B cell (primary cell): ENCODE measurements around the gene CCDC87. TPM values are rescaled to one million over a fixed set of nuclear protein-coding genes. Genes with fewer than 3 reads are reported as not detected.
A peak's percentile ranks its signal among the peaks of the same experiment; 100 is the strongest.

Experiments used
- ATAC-seq: fragments of 200-7000 bp; cut with Tn5 transposase; one replicate; pipeline ENCODE4 v1.10.0; 2021; ENCODE audit warnings: low read depth, mild to moderate bottlenecking, moderate number of reproducible peaks, moderate library complexity
- CTCF ChIA-PET: fragments of 350-600 bp; sonication (Branson Sonifier 250); formaldehyde crosslinking; loops from one replicate; lab custom pipeline; 2021; ENCODE audit warnings: antibody characterized with exemption, inconsistent platforms; lab: Charles Lee
- POLR2A ChIA-PET: fragments of 350-600 bp; sonication (Branson Sonifier 250); formaldehyde crosslinking; loops from one replicate; lab custom pipeline; 2021; ENCODE audit warnings: antibody characterized with exemption; lab: Charles Lee
- DNase-seq: peaks from one replicate; pipeline ENCODE4 v3.0.0; 2013
- H2AFZ ChIP-seq: 2 replicates; pipeline ENCODE4 v1.6.1; 2012; ENCODE audit warnings: mild to moderate bottlenecking, low read depth, low read length; ENCODE audit not compliant: insufficient read depth, poor library complexity, severe bottlenecking
- H3K27ac ChIP-seq, 2 donors: 1 replicate in 1 of 2; 2 replicates in 1 of 2; pipeline ENCODE4 v1.5.1; 2012 to 2013; ENCODE audit warnings: low read length in 2 of 2, mild to moderate bottlenecking in 2 of 2, moderate library complexity in 1 of 2
- H3K27me3 ChIP-seq, 4 experiments: fragments of 200-600 bp in 1 of 4; sonication (generic) in 1 of 4; replicated peaks in 1 of 4; 1 replicate in 2 of 4; 2 replicates in 2 of 4; pipeline versions ENCODE4 v1.6.1 to v1.7.0; 2013 to 2016; ENCODE audit warnings: low read length in 3 of 4, mild to moderate bottlenecking in 2 of 4, mixed read lengths in 1 of 4, moderate library complexity in 1 of 4; ENCODE audit not compliant: insufficient read depth in 4 of 4, control insufficient read depth in 3 of 4; ENCODE audit errors: control extremely low read depth in 1 of 4
- H3K36me3 ChIP-seq, 2 experiments: replicated peaks in 1 of 2; 1 replicate in 1 of 2; 2 replicates in 1 of 2; pipeline versions ENCODE4 v1.6.1 to v1.7.1; 2013; ENCODE audit warnings: low read length in 1 of 2; ENCODE audit not compliant: insufficient read depth in 2 of 2, control insufficient read depth in 1 of 2; ENCODE audit errors: control extremely low read depth in 1 of 2, extremely low read depth in 1 of 2
- H3K4me1 ChIP-seq, 2 donors: fragments of 200-600 bp in 1 of 2; sonication (generic) in 1 of 2; 1 replicate in 1 of 2; 2 replicates in 1 of 2; pipeline versions ENCODE4 v1.5.1 to v1.6.1; 2013 to 2017; ENCODE audit warnings: low read length in 2 of 2; ENCODE audit not compliant: control insufficient read depth in 2 of 2, insufficient read depth in 2 of 2
- H3K4me2 ChIP-seq: replicated peaks from 2 replicates; pipeline ENCODE3; 2012; ENCODE audit warnings: mild to moderate bottlenecking, low read depth, low read length; ENCODE audit not compliant: poor library complexity, severe bottlenecking
- H3K4me3 ChIP-seq, 5 experiments: fragments of 200-600 bp in 1 of 5; sonication (generic) in 1 of 5; 1 replicate in 3 of 5; 2 replicates in 2 of 5; pipeline versions ENCODE4 v1.5.1 to v1.7.0; 2011 to 2016; ENCODE audit warnings: low read length in 4 of 5, mild to moderate bottlenecking in 4 of 5, low read depth in 2 of 5, control low read depth in 1 of 5, moderate library complexity in 1 of 5; ENCODE audit not compliant: insufficient read depth in 1 of 5; ENCODE audit errors: control extremely low read depth in 1 of 5, extremely low read depth in 1 of 5
- H3K79me2 ChIP-seq: fragments of 200-600 bp; sonication (generic); one replicate; pipeline ENCODE4 v1.6.0; 2016; ENCODE audit warnings: low read length; ENCODE audit not compliant: control insufficient read depth, insufficient read depth
- H3K9ac ChIP-seq: fragments of 200-600 bp; sonication (generic); 2 replicates; pipeline ENCODE4 v1.6.1; 2017; ENCODE audit warnings: mild to moderate bottlenecking, low read length, moderate library complexity
- H3K9me3 ChIP-seq, 3 donors: one replicate each; pipeline versions ENCODE4 v1.6.1 to v1.7.1; 2013; ENCODE audit warnings: low read length in 2 of 3; ENCODE audit not compliant: control insufficient read depth in 2 of 3, insufficient read depth in 1 of 3; ENCODE audit errors: control extremely low read depth in 1 of 3
- H4K20me1 ChIP-seq: 2 replicates; pipeline ENCODE4 v1.6.0; 2012; ENCODE audit warnings: mild to moderate bottlenecking, low read length; ENCODE audit not compliant: insufficient read depth, control insufficient read depth, poor library complexity, severe bottlenecking
- H3K27ac Mint-ChIP-seq: one replicate; pipeline ENCODE4 v1.8.0; 2021; ENCODE audit warnings: mixed read lengths
- H3K27me3 Mint-ChIP-seq: one replicate; pipeline ENCODE4 v1.8.0; 2021; ENCODE audit warnings: mixed read lengths
- H3K4me1 Mint-ChIP-seq: one replicate; pipeline ENCODE4 v1.8.0; 2021; ENCODE audit warnings: mixed read lengths
- H3K4me3 Mint-ChIP-seq: one replicate; pipeline ENCODE4 v1.8.0; 2021; ENCODE audit warnings: mixed read lengths
- H3K9me3 Mint-ChIP-seq: one replicate; pipeline ENCODE4 v1.8.0; 2022; ENCODE audit warnings: mixed read lengths; ENCODE audit not compliant: insufficient read depth
- EZH2 ChIP-seq: IDR thresholded peaks from 2 replicates; pipeline ENCODE4 v1.6.1; 2012; ENCODE audit warnings: borderline replicate concordance, low read depth, mild to moderate bottlenecking, moderate library complexity, low read length; ENCODE audit not compliant: insufficient read depth, poor library complexity, severe bottlenecking
- WGBS: methylation state at CpG from one replicate; pipeline ENCODE4 v1.1.5; 2013; ENCODE audit warnings: missing lambda C conversion rate; ENCODE audit not compliant: insufficient coverage; 5-methylcytosine and 5-hydroxymethylcytosine counted together
- intact Hi-C: fragments of 100-400 bp; cut with micrococcal nuclease; formaldehyde crosslinking; loops from one replicate; pipeline ENCODE4 v1.10.0; 2022
- polyA plus RNA-seq: library from polyadenylated mRNA; depleted of rRNA; stranded (reverse); fragments of >200 nt; gene quantifications from 2 replicates; pipeline ENCODE4 v1.2.3, GENCODE V29; 2012
- total RNA-seq, 2 donors: library from RNA; stranded (reverse); fragments of 120-200 nt in 1 of 2; gene quantifications; 1 replicate in 1 of 2; 2 replicates in 1 of 2; pipeline versions ENCODE4 v1.2.3 to v1.2.4, GENCODE V29; 2013 to 2022
- TF ChIP-seq, protein P1 (sequence below): fragments of 200-600 bp; IDR thresholded peaks from one replicate; pipeline ENCODE4 v1.8.0; 2022; ENCODE audit warnings: antibody characterized with exemption, mild to moderate bottlenecking

CCDC87 gene
- total and polyA plus RNA-seq, 2 donors (not counting 1 experiment from before 2014, with no cell fraction given), result 0.39 TPM; not detected in 1

- Histone ChIP-seq H3K9ac (no peak overlapping the region), H3K27ac (peak overlapping the region in 1 of 2 donors; percentile 25), H3K4me2 (peak overlapping the region; percentile 10), H3K79me2 (peaks cover 35% of the 10 kb centered on the region), H2AFZ (no peak overlapping the region), H3K9me3 (no peaks in the 10 kb centered on the region), H3K4me1 (peaks cover 10 to 16% of the 10 kb centered on the region in 2 donors), H3K27me3 (no peaks in the 10 kb centered on the region), H4K20me1 (no peaks in the 10 kb centered on the region), H3K36me3 (peaks cover 2 to 39% of the 10 kb centered on the region in 2 experiments), H3K4me3 (no peak overlapping the region)
- WGBS, result no CpG with 5 or more reads among the region's 4 CpGs
- peaks cover 35% of the 10 kb centered on the region for H3K4me1 Mint-ChIP-seq
- no peaks in the 10 kb centered on the region for H3K9me3 Mint-ChIP-seq
- TF ChIP-seq, protein P1, sequence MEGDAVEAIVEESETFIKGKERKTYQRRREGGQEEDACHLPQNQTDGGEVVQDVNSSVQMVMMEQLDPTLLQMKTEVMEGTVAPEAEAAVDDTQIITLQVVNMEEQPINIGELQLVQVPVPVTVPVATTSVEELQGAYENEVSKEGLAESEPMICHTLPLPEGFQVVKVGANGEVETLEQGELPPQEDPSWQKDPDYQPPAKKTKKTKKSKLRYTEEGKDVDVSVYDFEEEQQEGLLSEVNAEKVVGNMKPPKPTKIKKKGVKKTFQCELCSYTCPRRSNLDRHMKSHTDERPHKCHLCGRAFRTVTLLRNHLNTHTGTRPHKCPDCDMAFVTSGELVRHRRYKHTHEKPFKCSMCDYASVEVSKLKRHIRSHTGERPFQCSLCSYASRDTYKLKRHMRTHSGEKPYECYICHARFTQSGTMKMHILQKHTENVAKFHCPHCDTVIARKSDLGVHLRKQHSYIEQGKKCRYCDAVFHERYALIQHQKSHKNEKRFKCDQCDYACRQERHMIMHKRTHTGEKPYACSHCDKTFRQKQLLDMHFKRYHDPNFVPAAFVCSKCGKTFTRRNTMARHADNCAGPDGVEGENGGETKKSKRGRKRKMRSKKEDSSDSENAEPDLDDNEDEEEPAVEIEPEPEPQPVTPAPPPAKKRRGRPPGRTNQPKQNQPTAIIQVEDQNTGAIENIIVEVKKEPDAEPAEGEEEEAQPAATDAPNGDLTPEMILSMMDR, result no peak
- TF ChIP-seq EZH2, result no peak
- DNase-seq (no peak), ATAC-seq (peak; percentile 10)
- ChIA-PET POLR2A (interaction anchor here (0.5 kb wide), 1 partner anchor 57 kb away, joined by 3 read pairs; no protein-coding TSS in a partner anchor), CTCF (interaction anchor here (1.6 kb wide), 1 partner anchor 10 kb away, joined by 4 read pairs; no protein-coding TSS in a partner anchor)
- H3K27ac Mint-ChIP-seq, result peak overlapping the region; percentile 66
- no peak overlapping the region for H3K4me3 Mint-ChIP-seq
- no peaks in the 10 kb centered on the region for H3K27me3 Mint-ChIP-seq
- intact Hi-C loops, result no loop called here
These were observed 7.9 kb upstream of the CCDC87 start for GRCh38 chr11:66600631-66601233.

DNA sequence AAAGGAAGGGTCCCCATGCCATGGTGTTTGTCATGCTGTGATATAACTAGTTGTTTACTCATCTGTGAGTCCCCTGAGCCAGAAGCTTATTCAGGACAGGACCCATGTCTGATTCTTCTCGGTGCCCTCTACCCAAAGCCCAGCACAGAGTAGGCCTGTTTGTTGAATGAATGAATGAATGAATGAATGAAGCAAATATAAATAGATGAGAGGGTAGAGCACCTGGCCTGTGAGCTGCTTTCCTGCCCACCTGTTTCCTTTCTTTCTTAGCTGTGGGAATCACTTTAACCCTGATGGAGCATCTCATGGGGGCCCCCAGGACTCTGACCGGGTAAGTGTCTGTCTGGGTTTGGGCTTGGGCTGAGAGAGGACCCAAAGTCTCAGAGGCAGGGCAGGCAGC lies 7.4 kb upstream of the CCDC87 start:
- peaks cover 2 to 35% of the 10 kb centered on the region in 2 experiments for H3K36me3 ChIP-seq
- no peak for TF ChIP-seq EZH2
- TF ChIP-seq, protein P1, result no peak
- Mint-ChIP-seq H3K27me3 (no peaks in the 10 kb centered on the region), H3K9me3 (no peaks in the 10 kb centered on the region), H3K4me1 (peaks cover 41% of the 10 kb centered on the region), H3K4me3 (no peak overlapping the region), H3K27ac (peak overlapping the region; percentile 66)
- H4K20me1 ChIP-seq, result no peaks in the 10 kb centered on the region
- H3K79me2 ChIP-seq, result peaks cover 40% of the 10 kb centered on the region
- ChIA-PET CTCF (interaction anchor here (1.6 kb wide), 1 partner anchor 9 kb away, joined by 4 read pairs; no protein-coding TSS in a partner anchor), POLR2A (interaction anchor here (0.5 to 0.9 kb wide), 2 partner anchors 8 to 58 kb away, joined by 3 read pairs; no protein-coding TSS in a partner anchor)
- peak overlapping the region in 1 of 2 donors; percentile 25 for H3K27ac ChIP-seq
- H3K9me3 ChIP-seq, result no peaks in the 10 kb centered on the region
- WGBS, result 100% methylated on average over 1 of the region's 2 CpGs
- no peak overlapping the region for H3K4me3 ChIP-seq
- H3K9ac ChIP-seq, result no peak overlapping the region
- intact Hi-C loops, result no loop called here
- H3K4me1 ChIP-seq, result peaks cover 15 to 18% of the 10 kb centered on the region in 2 donors
- peak overlapping the region; percentile 10 for H3K4me2 ChIP-seq
- no peak overlapping the region for H2AFZ ChIP-seq
- DNase-seq (no peak), ATAC-seq (no peak)
- H3K27me3 ChIP-seq, result no peaks in the 10 kb centered on the region
